ENCODE results near the gene ANXA6.

The ANXA6 gene

DNA sequence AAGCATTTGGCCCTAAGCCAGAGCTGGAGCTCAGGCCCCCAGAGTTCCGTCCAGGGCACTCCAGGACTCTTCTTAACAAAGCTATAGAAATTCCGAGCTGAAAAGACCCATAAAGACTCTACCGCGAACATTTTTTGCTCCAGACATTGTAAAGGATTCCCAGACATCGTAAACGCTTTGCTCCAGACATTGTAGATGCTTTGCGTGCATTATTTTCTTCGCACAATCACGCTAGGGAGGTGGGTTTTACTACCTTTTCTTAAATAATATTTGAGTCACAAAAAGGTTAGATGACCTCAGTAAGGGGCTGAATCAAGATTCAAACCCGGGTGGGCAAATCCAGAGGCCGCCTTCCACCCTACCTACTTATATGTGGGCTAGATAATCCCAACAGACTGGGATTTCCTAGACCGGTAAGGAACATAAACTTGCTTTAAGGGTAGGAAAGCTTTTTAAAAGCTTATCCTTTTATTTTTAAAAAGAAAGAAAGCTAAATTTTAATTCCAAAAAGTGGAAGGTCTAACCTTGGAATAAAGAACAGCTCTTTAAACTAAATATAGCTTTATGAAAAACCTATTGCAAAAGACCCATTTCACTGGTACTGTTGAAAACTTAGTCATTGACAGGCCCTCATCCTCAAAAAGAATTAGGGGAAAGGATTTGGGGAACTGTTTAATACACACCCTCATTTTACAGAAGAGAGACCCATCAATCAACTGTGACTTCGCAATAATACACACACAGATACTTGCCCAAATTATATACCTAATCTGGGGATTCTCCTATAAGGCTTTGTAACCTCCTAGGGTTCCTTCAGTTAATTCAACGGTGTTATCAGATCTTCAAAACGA, 75.9 kb downstream of the ANXA6 start:
- peaks cover 24% of the 10 kb centered on the region for H3K36me3 ChIP-seq (replicated peaks; ENCODE audit: low read depth, low read length)
- H3K4me1 ChIP-seq (ENCODE audit: low read length): peaks cover 72% of the 10 kb centered on the region
- peak overlapping the region; percentile 96 for H3K9ac ChIP-seq (ENCODE audit: low read length)
- TF ChIP-seq EZH2phosphoT487 (IDR thresholded peaks at IDR 0.05; ENCODE audit: low read depth): no peak
- TF ChIP-seq, protein P1, sequence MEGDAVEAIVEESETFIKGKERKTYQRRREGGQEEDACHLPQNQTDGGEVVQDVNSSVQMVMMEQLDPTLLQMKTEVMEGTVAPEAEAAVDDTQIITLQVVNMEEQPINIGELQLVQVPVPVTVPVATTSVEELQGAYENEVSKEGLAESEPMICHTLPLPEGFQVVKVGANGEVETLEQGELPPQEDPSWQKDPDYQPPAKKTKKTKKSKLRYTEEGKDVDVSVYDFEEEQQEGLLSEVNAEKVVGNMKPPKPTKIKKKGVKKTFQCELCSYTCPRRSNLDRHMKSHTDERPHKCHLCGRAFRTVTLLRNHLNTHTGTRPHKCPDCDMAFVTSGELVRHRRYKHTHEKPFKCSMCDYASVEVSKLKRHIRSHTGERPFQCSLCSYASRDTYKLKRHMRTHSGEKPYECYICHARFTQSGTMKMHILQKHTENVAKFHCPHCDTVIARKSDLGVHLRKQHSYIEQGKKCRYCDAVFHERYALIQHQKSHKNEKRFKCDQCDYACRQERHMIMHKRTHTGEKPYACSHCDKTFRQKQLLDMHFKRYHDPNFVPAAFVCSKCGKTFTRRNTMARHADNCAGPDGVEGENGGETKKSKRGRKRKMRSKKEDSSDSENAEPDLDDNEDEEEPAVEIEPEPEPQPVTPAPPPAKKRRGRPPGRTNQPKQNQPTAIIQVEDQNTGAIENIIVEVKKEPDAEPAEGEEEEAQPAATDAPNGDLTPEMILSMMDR (IDR thresholded peaks at IDR 0.05; ENCODE audit: low read depth, low read length): no peak
- H3K9me3 ChIP-seq (ENCODE audit: insufficient read depth, low read length): no peaks in the 10 kb centered on the region
- H3K4me3 ChIP-seq (ENCODE audit: low read length): peak overlapping the region; percentile 93
- H3K27ac ChIP-seq (ENCODE audit: low read length): peak overlapping the region; percentile 99
- H3K79me2 ChIP-seq (ENCODE audit: low read length): peaks cover 94% of the 10 kb centered on the region
- no peaks in the 10 kb centered on the region for H3K27me3 ChIP-seq (ENCODE audit: low read depth, low read length)
- peaks cover 16% of the 10 kb centered on the region for H4K20me1 ChIP-seq (ENCODE audit: insufficient read depth, low read length)
- H3K4me2 ChIP-seq (ENCODE audit: low read length): peak overlapping the region; percentile 82
- H2AFZ ChIP-seq (ENCODE audit: low read depth, low read length): no peak overlapping the region

DNA sequence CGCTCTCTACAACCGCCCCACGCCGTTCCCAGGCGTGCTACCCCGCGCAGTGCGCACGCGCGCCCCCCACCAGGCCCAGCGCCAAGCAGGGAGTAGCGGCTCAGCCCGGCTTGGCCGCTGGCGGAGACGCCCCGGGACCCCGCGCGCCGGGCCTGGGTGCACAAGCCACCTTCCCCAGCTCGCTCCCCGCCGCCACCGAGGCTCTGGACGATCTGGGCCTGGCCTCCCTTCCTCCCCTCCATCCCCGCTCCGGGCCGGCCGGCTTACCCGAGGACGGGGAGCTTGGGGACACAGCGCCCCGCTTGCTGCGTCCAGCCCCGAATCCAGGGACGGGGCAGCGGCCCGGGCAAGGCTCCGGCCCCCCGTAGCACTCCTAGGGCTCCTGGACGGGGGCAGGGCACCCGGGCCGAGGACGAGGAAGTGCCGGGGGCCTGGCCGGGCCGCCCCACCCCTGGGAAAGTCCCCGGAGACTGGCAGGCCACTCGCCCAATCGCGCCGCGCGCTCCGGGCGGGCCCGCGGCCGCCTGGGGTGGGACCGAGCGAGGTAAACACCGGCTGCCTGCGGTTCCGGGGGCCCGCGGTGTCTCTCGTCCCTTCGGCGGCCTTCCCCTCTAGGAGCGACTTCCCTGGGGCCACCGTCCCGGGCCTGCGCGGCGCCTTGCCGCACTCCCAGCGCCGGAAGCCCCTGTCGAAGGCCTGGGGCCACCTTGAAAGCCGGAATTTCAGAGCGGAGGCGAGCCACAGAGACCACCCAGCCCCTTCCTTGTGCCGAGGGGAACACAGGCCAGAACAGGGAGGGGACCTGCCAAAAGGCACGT, 76.8 kb downstream of the ANXA6 start, which contains the start of gene TNIP1:
TSS of gene TNIP1 (minus strand) at position 422 of the 818 bp plus-strand sequence. CDS start 15,939 bp downstream, outside the sequence.
- Histone ChIP-seq H3K9ac (ENCODE audit: low read length) (peak within 1 kb of the TSS; percentile 96), H3K4me1 (ENCODE audit: low read length) (peaks cover 73% of the 10 kb centered on the region), H3K4me2 (ENCODE audit: low read length) (peak within 1 kb of the TSS; percentile 98), H3K9me3 (ENCODE audit: insufficient read depth, low read length) (no peaks in the 10 kb centered on the region), H3K36me3 (replicated peaks; ENCODE audit: low read depth, low read length) (peaks cover 32% of the 10 kb centered on the region), H3K27ac (ENCODE audit: low read length) (peak within 1 kb of the TSS; percentile 99), H3K27me3 (ENCODE audit: low read depth, low read length) (no peaks in the 10 kb centered on the region), H3K79me2 (ENCODE audit: low read length) (peaks cover 94% of the 10 kb centered on the region), H3K4me3 (ENCODE audit: low read length) (peak within 1 kb of the TSS; percentile 93), H2AFZ (ENCODE audit: low read depth, low read length) (no peak within 1 kb of the TSS), H4K20me1 (ENCODE audit: insufficient read depth, low read length) (peaks cover 24% of the 10 kb centered on the region)
- TF ChIP-seq, protein P1 (IDR thresholded peaks at IDR 0.05; ENCODE audit: low read depth, low read length): 0 out of 2 replicates have a peak, but pooled peaks have one; percentile 5
- no peak for TF ChIP-seq EZH2phosphoT487 (IDR thresholded peaks at IDR 0.05; ENCODE audit: low read depth)

DNA sequence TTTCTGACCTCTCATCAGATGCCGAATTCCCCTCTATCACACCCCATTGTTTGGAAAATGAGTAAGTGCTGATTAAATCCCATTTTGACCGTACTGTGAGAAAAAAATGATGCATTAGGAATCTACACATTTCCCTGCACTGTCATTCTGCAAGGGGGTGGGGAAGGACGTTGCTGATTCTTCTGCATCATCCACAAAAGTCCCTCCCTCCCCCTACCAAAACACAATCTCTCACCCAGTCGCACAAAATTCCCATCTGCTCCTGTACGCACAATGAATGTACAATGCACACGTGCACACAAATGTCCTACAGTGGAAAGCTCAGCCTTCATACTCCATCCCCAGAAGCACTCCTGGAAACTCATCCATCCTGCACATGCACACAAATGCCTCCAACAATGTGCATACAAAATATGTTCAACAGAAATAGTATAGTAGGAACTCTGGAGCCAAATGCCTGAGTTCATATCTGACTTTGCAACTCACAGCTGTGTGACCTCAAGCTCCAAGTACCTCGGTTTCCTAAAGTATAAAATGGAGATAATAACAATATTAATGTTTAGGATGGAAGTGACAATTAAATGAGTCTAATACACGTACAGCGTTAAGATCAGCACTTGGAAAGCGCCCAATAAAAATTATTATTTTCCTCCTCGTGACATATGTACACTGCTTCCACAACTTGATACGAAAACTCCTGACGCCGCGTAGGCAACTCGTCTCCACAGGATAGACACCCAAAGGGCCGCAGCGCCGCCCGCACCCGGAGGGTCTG, 77.6 kb downstream of the ANXA6 start:
- no peaks in the 10 kb centered on the region for H3K9me3 ChIP-seq (ENCODE audit: insufficient read depth, low read length)
- peak overlapping the region; percentile 99 for H3K27ac ChIP-seq (ENCODE audit: low read length)
- no peak overlapping the region for H2AFZ ChIP-seq (ENCODE audit: low read depth, low read length)
- H3K4me1 ChIP-seq (ENCODE audit: low read length): peaks cover 66% of the 10 kb centered on the region
- TF ChIP-seq EZH2phosphoT487 (IDR thresholded peaks at IDR 0.05; ENCODE audit: low read depth): no peak
- TF ChIP-seq, protein P1 (IDR thresholded peaks at IDR 0.05; ENCODE audit: low read depth, low read length): no peak
- H3K36me3 ChIP-seq (replicated peaks; ENCODE audit: low read depth, low read length): peaks cover 39% of the 10 kb centered on the region
- no peaks in the 10 kb centered on the region for H3K27me3 ChIP-seq (ENCODE audit: low read depth, low read length)
- peaks cover 94% of the 10 kb centered on the region for H3K79me2 ChIP-seq (ENCODE audit: low read length)
- peak overlapping the region; percentile 93 for H3K4me3 ChIP-seq (ENCODE audit: low read length)
- peak overlapping the region; percentile 96 for H3K9ac ChIP-seq (ENCODE audit: low read length)
- H3K4me2 ChIP-seq (ENCODE audit: low read length): peak overlapping the region; percentile 98
- peaks cover 32% of the 10 kb centered on the region for H4K20me1 ChIP-seq (ENCODE audit: insufficient read depth, low read length)

All from OCI-LY3 (cell line).